Neutrophil (primary cell): Measurements from ENCODE around the gene SIRPD.
A peak's percentile ranks its signal among the peaks of the same experiment; 100 is the strongest.
"Not testable (repeated sequence)": the region's sequence is repeated elsewhere in the genome, so short reads cannot be mapped to it uniquely, and the experiment has no call there.

Experiments used
- H3K27ac ChIP-seq: fragments of 200-600 bp; sonication (generic); 2 replicates; pipeline ENCODE4 v1.5.1; 2016; ENCODE audit warnings: mild to moderate bottlenecking, moderate library complexity
- H3K27me3 ChIP-seq: fragments of 200-600 bp; sonication (generic); 2 replicates; pipeline ENCODE4 v1.6.0; 2016; ENCODE audit warnings: mild to moderate bottlenecking
- H3K36me3 ChIP-seq: fragments of 200-600 bp; sonication (generic); 2 replicates; pipeline ENCODE4 v1.5.1; 2017
- H3K4me1 ChIP-seq, 2 experiments: fragments of 200-600 bp in 1 of 2; sonication (generic) in 1 of 2; 1 replicate in 1 of 2; 2 replicates in 1 of 2; pipeline versions ENCODE4 v1.5.1 to v1.6.1; 2013 to 2016; ENCODE audit warnings: low read depth in 1 of 2, low read length in 1 of 2, mild to moderate bottlenecking in 1 of 2, moderate library complexity in 1 of 2; ENCODE audit not compliant: control insufficient read depth in 1 of 2, insufficient read depth in 1 of 2
- H3K4me3 ChIP-seq, 2 experiments: fragments of 200-600 bp in 1 of 2; sonication (generic) in 1 of 2; 1 replicate in 1 of 2; 2 replicates in 1 of 2; pipeline ENCODE4 v1.5.1; 2013 to 2016; ENCODE audit warnings: low read depth in 1 of 2, low read length in 1 of 2, mild to moderate bottlenecking in 1 of 2, moderate library complexity in 1 of 2
- H3K9me3 ChIP-seq: fragments of 200-600 bp; sonication (generic); 2 replicates; pipeline ENCODE4 v1.5.1; 2016
- CTCF ChIP-seq: fragments of 200-600 bp; sonication (generic); IDR thresholded peaks from 2 replicates; pipeline ENCODE4 v1.5.1; 2016; ENCODE audit warnings: antibody characterized with exemption

SIRPD gene

GRCh38 chr20:1579488-1579887, 22.0 kb upstream of the SIRPD start:
- Histone ChIP-seq H3K27ac (peak overlapping the region; percentile 81), H3K9me3 (no peaks in the 10 kb centered on the region), H3K4me3 (no peak overlapping the region), H3K4me1 (peaks cover 39 to 40% of the 10 kb centered on the region in 2 experiments), H3K36me3 (peaks cover 37% of the 10 kb centered on the region), H3K27me3 (no peaks in the 10 kb centered on the region)
- no peak for TF ChIP-seq CTCF

GRCh38 chr20:1577906-1578305, 20.4 kb upstream of the SIRPD start:
- Histone ChIP-seq H3K36me3 (peaks cover 37% of the 10 kb centered on the region), H3K27ac (peak overlapping the region; percentile 81), H3K4me3 (no peak overlapping the region), H3K4me1 (peaks cover 31 to 40% of the 10 kb centered on the region in 2 experiments), H3K27me3 (no peaks in the 10 kb centered on the region), H3K9me3 (no peaks in the 10 kb centered on the region)
- TF ChIP-seq CTCF, result no peak

- Histone ChIP-seq H3K4me3 (peak overlapping the region in 1 of 2 experiments; percentile 7), H3K4me1 (peaks cover 31 to 40% of the 10 kb centered on the region in 2 experiments), H3K27ac (peak overlapping the region; percentile 81), H3K36me3 (peaks cover 37% of the 10 kb centered on the region)
- H3K9me3 ChIP-seq, H3K27me3 ChIP-seq: not testable (repeated sequence)
Measured at GRCh38 chr20:1577313-1577712, 19.8 kb upstream of the SIRPD start.

GRCh38 chr20:1576641-1577040, 19.1 kb upstream of the SIRPD start:
- peaks cover 42% of the 10 kb centered on the region for H3K36me3 ChIP-seq
- H3K27ac ChIP-seq, result peak overlapping the region; percentile 81
- no peaks in the 10 kb centered on the region for H3K9me3 ChIP-seq
- peak overlapping the region in 1 of 2 experiments; percentile 7 for H3K4me3 ChIP-seq
- peaks cover 31 to 40% of the 10 kb centered on the region in 2 experiments for H3K4me1 ChIP-seq
- no peaks in the 10 kb centered on the region for H3K27me3 ChIP-seq
- TF ChIP-seq CTCF, result no peak

- H3K9me3 ChIP-seq, H3K27me3 ChIP-seq: not testable (repeated sequence)
- peak overlapping the region in 1 of 2 experiments; percentile 7 for H3K4me3 ChIP-seq
- H3K4me1 ChIP-seq, result peaks cover 34 to 44% of the 10 kb centered on the region in 2 experiments
- H3K27ac ChIP-seq, result peak overlapping the region; percentile 81
- H3K36me3 ChIP-seq, result peaks cover 48% of the 10 kb centered on the region
Measured at GRCh38 chr20:1576003-1576402, 18.5 kb upstream of the SIRPD start.

- H3K4me1 ChIP-seq, result peaks cover 51 to 53% of the 10 kb centered on the region in 2 experiments
- not testable (repeated sequence) for H3K4me3 ChIP-seq, H3K9me3 ChIP-seq, H3K27me3 ChIP-seq
- H3K27ac ChIP-seq, result peak overlapping the region; percentile 97
- peaks cover 40% of the 10 kb centered on the region for H3K36me3 ChIP-seq
Measured at GRCh38 chr20:1571583-1571982, 14.1 kb upstream of the SIRPD start.

- Histone ChIP-seq H3K4me1 (peaks cover 44 to 55% of the 10 kb centered on the region in 2 experiments), H3K27me3 (no peaks in the 10 kb centered on the region), H3K36me3 (peaks cover 58% of the 10 kb centered on the region), H3K4me3 (peak overlapping the region in 1 of 2 experiments; percentile 35), H3K9me3 (no peaks in the 10 kb centered on the region), H3K27ac (peak overlapping the region; percentile 97)
- TF ChIP-seq CTCF, result peak; percentile 58
Measured at GRCh38 chr20:1569415-1569881, 11.9 kb upstream of the SIRPD start.
